HG03025 (cell line): ENCODE results near the gene IL25.
"Not testable (repeated sequence)": the region's sequence is repeated elsewhere in the genome, so short reads cannot be mapped to it uniquely, and the experiment has no call there.

ENCODE experiments used
- ATAC-seq: cut with Tn5 transposase; IDR thresholded peaks from one replicate; pipeline ENCODE4 v1.9.1; 2021; ENCODE audit warnings: mild to moderate bottlenecking, moderate library complexity; ENCODE audit not compliant: unreplicated experiment, low FRiP score

IL25 gene

DNA sequence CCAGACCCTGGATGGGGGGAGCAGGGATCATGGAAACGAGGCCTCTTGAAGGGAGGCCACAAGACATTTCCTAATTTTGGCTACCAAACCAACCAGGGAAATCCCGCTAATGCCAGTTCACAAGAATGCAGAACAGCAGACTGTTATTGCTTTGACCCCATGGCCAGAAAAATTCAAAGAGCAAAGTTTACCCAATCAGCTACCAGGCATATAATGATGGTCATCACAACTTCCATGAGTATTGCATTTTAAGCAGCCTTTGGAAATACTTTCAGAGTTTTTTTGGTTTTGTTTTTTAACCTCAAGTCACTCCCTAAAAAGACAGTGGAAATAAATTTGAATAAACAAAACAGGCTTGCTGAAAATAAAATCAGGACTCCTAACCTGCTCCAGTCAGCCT, at the start of gene IL25:
IL25 (plus strand) TSS at position 301 of the 400 bp plus-strand sequence.
- no peak for ATAC-seq

DNA sequence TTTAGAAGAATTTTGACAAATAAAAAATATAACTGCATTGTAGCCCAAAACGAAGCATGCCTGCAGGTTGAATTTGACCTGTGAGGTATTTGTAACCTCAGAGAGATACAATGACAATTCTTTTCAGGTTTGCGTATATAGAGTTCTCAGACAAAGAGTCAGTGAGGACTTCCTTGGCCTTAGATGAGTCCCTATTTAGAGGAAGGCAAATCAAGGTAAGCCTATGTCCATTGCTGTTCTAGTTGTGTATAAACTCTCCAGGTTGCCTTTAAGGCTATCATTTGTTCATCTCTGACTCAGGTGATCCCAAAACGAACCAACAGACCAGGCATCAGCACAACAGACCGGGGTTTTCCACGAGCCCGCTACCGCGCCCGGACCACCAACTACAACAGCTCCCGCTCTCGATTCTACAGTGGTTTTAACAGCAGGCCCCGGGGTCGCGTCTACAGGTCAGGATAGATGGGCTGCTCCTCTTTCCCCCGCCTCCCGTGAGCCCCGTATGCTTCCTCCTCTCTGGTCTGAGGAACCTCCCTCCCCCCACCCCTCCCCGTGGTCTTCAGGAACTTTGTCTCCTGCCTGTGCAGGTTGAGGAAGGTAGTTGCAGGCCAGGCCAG, 48.7 kb upstream of the IL25 start:
- no peak for ATAC-seq

DNA sequence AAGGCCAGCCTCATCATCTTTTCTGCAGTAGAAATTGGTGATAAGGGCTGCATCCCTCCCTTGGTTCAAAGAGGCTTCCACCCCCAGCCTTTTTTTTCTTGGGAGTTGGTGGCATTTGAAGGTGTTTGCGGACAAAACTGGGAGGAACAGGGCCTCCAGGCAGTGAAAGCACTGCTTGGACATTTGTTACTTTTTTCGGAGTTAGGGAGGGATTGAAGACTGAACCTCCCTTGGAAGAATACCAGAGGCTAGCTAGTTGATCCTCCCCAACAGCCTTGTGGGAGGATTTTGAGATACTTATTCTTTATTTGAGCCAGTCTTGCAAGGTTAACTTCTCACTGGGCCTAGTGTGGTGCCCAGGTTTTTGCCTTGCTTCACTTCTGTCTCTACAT, 48.2 kb upstream of the IL25 start:
- ATAC-seq = no peak

DNA sequence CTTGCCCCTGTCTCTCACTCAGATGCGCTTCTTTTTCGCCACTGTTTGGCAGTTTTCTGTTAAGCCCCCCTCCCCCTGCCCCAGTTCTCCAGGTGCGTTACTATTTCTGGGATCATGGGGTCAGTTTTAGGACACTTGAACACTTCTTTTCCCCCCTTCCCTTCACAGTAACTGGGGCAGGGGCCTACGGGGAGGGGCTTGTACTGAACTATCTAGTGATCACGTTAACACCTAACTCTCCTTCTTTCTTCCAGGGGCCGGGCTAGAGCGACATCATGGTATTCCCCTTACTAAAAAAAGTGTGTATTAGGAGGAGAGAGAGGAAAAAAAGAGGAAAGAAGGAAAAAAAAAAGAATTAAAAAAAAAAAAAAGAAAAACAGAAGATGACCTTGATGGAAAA, 47.6 kb upstream of the IL25 start:
- ATAC-seq = no peak

DNA sequence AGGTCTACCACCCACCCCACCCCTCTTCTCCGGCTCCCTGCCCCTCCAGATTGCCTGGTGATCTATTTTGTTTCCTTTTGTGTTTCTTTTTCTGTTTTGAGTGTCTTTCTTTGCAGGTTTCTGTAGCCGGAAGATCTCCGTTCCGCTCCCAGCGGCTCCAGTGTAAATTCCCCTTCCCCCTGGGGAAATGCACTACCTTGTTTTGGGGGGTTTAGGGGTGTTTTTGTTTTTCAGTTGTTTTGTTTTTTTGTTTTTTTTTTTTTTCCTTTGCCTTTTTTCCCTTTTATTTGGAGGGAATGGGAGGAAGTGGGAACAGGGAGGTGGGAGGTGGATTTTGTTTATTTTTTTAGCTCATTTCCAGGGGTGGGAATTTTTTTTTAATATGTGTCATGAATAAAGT, 46.9 kb upstream of the IL25 start:
- ATAC-seq = not testable (repeated sequence)

DNA sequence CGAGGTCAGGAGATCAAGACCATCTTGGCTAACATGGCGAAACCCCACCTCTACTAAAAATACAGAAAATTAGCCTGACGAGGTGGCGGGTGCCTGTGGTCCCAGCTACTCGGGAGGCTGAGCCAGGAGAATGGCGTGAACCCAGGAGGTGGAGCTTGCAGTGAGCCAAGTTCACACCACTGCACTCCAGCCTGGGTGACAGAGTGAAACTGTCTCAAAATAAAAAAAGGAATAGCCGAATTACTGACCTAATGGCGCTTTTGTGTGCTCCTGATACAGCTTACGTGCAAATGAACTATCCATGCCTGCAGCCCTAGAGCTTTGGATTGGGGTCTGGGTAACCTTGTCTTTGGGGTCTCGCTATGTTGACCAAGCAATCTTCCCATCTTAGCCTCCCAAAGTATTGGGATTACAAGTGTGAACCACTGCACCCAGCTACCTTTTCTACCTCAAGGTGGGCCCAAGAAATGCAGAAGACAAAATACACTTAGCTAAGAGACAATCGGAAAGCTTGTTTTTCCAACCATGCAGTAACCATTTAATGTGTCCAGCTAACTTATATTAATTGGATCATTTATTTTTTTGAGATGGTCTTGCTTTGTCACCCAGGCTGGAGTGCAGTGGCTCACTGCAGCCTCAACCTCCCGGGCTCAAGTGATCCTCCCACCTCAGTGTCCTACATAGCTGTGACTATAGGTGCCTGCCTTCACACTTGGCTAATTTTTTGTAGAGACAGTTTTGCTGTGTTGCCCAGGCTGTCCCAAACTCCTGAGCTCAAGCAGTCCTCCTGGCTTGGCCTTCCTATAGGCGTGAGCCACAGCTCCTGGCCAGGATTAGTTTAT, 45.9 kb upstream of the IL25 start:
- no peak for ATAC-seq

DNA sequence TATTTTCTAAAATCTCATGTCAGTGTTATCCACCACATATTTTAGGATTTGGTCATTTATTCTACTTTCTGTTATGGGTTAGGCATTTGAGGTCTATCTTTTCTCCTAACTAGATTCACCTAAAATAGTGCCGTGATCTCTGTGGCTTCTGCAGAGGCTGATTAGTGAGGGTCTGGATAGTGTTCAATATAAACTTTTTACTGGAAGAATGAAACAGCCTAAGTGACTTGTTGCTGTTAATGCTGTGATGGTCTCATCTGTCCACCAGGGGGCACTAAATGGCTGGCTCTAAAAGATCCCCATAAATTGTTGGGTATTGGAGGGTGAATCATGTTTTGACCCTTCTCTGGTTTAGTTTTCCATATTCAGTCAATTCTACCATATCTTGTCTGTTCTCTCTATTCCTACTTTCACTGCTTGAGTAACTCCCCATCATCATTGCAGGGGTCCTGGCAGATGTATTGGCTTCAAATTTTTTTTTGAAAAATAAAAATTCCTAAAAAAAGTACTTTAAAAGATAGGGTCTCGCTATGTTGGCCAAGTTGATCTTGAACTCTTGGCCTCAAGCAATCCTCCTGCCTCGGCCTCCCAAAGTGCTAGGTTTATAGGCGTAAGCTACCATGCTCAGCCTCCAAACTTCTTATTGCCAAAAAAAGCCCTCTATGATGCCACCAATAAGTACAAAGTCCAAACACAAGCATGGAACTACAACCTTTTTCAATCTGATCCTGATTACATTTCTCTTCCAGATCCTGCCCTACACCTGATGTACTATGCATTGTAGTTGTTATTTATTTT, 44.5 kb upstream of the IL25 start:
- no peak for ATAC-seq

DNA sequence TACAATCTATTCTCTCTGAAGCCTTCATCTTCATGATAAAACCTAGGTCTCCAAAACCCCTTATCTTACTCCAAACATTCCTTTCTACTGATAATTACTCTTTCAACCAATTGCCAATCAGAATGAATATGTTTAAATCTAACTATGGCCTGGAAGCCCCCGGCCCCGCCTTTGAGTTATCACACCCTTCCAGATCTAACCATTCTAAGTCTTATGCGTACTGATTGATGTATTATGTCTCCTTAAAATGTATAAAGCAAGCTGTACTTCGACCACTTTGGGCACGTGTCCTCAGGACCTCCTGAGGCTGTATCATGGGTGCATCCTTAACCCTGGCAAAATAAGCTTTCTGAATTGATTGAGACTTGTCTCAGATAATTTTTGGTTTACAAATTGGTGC, 37.0 kb upstream of the IL25 start:
- no peak for ATAC-seq

DNA sequence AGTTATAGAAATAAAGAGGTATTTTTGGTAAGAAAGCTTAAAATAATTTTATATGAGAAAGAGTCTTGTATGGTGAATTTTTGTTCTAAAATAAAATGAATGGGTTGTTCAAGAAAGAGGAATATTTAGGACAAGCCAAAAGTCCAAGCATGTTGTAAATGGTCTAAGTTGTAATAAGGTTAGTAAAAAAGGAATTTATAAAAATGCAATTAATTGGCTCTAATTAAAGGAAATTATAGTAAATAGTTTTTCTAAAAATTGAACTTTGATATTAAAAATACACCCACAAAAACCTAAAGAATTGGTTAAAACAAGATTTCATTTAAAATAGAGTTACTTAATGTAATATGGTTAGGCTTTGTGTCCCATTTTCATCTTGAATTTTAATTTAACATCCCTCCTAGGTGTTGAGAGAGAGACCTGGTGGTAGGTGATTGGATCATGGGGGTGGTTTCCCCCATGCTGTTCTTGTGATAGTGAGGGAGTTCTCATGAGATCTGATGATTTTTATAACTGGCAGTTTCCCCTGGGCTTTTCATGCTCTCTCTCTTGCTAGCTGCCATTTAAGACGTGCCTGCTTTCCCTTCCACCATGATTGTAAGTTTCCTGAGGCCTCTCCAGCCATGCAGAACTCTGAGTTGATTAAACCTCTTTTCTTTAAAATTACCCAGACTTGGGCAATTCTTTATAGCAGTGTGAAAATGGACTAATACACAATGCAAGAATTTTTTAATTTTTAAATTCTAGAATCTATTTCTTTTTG, 32.9 kb upstream of the IL25 start:
- ATAC-seq = no peak

DNA sequence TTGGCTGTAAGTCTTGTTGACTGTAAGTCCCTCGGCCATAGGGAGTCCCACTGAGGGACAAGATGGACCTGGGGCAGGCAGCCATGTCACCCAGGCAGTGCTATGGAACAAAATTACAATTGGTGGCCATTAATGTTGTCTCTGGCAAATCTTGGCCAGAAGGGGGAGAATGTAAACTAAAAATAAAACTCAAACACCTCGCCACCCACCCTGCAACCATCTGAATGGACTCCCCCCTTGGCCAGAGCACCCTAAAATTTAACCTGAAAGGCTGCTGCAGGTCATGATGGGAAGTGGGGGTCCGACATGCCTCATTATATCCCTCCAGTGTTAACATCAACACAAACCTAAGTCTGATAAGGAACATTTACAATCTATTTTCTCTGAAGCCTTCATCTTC, 28.1 kb upstream of the IL25 start:
- ATAC-seq = no peak

DNA sequence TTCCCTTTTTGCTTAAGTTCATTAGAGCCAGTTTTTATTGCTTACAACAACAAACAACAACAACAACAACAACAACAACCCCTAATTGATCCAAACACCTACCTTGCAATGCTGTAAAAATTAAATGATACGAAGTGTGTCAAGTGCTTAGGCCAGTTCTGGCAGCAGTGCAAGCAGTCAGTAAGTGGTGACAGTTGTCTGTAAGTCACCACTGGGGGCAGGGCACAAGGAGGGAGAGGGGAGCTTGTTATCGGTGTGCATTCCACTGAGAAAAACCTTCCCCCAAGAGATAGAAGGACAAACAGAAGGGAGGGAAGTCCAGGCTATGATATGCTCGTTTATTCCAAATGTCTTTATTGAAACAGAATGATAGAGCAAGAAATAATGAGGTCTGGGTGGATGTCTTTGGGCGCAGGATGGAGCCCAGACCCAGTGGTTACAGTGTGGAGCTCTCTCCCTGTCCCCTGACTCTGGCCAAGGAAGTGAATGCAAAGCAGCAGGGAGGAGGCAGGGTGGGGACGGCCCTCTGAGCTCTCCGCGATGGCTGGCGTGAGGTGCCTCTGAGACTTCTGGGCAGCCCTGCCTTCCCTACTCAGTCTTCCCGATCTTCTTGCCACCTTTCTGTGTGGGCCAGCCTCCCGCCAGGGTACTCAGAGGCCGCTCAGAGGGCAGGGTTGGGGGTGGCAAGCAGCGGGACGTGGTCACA, 26.5 kb upstream of the IL25 start:
- no peak for ATAC-seq

DNA sequence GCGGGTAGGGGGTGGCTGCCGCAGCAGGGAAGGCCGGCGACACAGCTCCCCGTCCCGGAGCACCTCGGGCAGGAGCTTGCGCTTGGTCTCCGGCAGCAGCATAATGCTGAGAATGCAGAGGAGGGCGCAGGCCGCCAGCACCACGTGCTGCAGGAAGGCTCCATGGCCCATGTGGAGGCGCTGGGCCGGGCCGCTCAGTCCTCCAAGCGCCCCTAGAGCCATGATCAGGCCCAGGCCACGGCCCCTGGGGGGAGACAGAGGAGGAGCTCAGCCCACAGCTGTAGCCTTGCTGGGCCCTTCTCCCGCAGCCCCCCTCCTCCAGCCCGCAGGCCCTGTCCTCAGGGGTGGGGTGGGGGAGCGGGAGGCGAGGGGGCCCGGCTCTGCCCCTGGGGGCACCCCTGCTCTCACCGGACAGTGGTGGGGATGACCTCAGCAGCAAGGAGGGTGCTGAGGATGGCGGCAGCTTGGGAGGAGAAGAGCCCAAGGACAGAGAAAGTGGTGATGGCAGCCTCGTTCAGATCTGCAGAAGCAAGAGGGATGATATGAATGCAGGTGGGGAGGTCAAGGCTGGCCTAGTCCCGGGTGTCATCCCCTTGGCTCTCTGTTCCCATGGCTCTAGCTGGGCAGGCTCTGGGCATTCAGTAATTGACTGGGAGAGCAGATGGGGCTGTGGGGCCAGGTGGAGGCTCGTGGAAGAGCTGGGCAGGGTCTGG, 25.8 kb upstream of the IL25 start:
- ATAC-seq = no peak

DNA sequence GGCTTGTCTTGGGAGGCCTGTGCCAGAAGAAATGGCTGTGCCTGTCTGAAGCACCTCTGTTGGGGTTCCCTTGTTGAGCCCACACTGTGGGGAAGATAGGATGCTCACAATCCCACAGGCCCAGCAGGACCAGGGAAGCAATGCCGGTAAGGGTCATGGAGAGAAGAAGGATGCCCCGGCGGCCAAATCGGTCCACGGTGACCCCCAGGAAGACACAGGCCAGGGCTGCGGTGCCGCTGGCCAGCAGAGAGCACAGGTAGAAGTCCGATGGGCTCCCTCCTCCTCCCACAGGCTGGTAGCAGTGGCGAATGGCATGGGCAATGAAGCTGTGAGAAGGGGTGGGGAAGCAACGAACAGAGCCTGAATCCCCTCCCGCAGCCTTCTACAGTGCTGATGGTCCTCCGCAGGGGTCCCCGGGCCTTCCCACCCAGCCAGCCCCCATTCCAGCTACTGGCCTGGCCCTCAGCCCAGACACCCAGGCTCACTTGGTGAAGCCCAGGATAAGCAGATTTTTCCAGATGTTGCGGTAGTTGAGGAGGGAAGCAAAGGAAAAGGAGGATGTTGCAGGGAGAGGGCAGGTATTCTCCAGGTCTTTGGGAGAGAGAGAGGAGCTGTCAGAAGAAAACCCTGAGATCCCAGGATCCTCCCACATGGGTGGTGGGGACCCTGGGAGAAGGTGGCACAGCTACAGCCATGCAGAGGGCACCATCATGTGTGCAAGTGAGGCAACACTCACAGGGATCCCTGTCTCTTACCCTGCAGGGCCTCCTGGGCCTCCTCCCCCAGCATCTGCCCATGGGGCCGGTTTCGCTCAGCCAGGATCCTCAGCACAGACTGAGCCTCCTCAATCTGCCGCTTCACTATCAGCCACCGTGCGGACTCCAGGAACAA, 25.0 kb upstream of the IL25 start:
- no peak for ATAC-seq

DNA sequence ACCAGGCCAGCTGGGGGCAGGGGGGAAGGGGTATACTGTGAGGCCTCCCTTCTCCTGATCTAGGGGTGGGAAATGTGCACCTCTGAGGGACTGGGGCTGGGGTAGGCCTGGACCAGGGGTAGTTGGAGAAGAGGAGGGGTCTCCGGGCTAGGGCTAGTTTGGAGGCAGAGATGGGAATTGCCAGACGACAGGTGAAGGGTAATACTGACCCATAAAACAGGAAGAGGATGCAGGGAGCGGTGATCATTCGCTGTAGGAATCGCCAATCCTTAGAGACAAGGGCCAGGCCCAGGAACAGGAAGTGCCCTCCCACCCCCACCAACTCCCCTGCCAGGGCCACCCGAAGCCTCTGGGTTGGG, 24.3 kb upstream of the IL25 start:
- no peak for ATAC-seq

DNA sequence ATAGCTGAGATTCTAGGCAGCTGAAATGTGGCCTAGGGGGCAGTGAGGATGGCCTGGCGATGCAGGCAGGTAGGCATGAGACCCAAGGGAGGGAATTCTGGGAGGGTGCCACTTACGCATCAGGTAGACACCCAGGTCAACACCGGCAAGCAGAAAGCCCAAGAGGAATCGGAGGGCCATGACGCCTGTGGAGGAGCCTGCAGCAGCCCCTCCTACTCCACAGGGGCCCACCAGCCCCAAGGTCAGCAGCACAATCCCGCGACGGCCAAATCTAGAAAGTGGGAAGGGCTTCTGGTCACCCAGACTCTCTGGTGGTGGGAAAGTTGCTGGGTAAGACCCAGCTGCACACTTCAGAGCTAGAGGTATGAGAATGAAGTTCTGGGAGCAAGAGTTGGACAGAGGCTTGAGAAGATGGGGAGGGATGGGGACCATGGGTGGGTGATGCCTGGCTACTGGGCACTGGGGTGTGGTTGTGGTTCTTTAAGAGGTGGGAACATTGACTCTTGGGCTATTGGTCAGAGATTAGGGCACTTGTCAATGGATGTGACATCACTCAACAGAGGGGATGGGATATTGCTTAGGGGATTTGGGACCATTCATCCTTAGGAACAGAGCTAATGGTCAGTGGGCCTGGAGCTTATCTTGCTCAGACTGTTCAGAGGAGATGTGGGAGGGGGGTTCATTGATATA, 23.3 kb upstream of the IL25 start:
- no peak for ATAC-seq

DNA sequence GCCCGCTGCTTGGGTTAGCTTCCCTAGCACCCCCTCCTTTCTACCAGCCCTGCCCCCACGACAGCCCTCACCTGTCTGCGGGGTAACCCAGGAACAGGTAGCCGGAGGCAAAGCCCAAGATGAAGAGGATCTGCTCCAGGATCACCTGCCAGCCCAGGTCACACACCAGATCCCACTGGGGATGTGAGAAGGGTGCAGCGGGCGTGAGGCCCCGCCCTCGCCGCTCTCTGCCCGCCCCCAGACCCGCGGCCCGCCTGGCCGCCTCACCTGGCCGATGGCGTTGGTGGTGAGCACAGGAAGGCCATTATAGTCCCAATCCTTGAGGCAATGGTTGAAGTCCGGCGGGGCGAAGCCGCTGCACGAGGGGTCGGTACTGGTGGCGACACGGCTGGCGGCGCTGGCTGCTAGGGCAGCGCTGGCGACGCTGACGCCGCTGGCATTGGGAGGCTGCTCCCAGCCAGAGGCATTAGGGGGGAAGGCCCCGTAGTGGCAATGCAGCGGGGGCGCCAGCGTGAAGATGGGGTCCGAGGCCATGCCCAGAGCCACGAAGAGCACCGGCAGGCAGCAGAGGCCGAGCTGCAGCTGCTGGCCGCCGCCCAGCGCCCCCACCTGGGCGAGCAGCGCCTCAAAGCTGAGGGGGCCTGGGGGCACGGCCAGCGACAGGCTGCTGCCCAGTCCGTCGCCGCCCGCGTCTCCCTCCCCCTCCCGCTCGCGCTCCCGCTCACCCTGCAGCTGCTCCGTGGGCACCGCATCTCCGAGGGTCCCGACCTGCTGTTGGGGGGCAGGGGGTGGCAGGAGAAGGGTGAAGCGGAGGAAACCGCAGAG, 20.7 kb upstream of the IL25 start:
- ATAC-seq = no peak
